GM20431 (cell line): ENCODE results near the gene CEACAM16.
"Not testable (repeated sequence)": the region's sequence is repeated elsewhere in the genome, so short reads cannot be mapped to it uniquely, and the experiment has no call there.

ENCODE experiments used
- in situ Hi-C: fragments of 300-500 bp; cut with MseI, MboI; formaldehyde crosslinking; loops from one replicate; pipeline ENCODE4 v1.15.0; 2020; ENCODE audit warnings: low sequenced_read_pairs; ENCODE audit not compliant: unreplicated experiment

CEACAM16 gene

GRCh38 chr19:44702551-44703176 lies 3.7 kb downstream of the CEACAM16 start:
- in situ Hi-C loops, result no loop called here

GRCh38 chr19:44703336-44704078 lies 4.6 kb downstream of the CEACAM16 start:
- in situ Hi-C loops, result no loop called here

GRCh38 chr19:44704982-44705381 lies 6.0 kb downstream of the CEACAM16 start:
- in situ Hi-C loops, result no loop called here

- in situ Hi-C loops, result no loop called here
These were observed 6.6 kb downstream of the CEACAM16 start for GRCh38 chr19:44705502-44706010.

- in situ Hi-C loops, result no loop called here
These were observed 7.7 kb downstream of the CEACAM16 start for GRCh38 chr19:44706506-44707236.

- in situ Hi-C loops, result no loop called here
These were observed 8.8 kb downstream of the CEACAM16 start for GRCh38 chr19:44707794-44708193.

GRCh38 chr19:44708940-44709339 lies 10.0 kb downstream of the CEACAM16 start:
- in situ Hi-C loops, result no loop called here

- in situ Hi-C loops, result not testable (repeated sequence)
These were observed 10.7 kb downstream of the CEACAM16 start for GRCh38 chr19:44709434-44710266.

- in situ Hi-C loops, result no loop called here
These were observed 11.5 kb downstream of the CEACAM16 start for GRCh38 chr19:44710483-44710882.

GRCh38 chr19:44712864-44713515 lies 14.0 kb downstream of the CEACAM16 start:
- in situ Hi-C loops, result no loop called here

GRCh38 chr19:44714597-44715169 lies 15.7 kb downstream of the CEACAM16 start:
- in situ Hi-C loops, result no loop called here

GRCh38 chr19:44717603-44718002 lies 18.7 kb downstream of the CEACAM16 start:
- in situ Hi-C loops, result no loop called here

GRCh38 chr19:44718441-44719261 lies 19.7 kb downstream of the CEACAM16 start:
- in situ Hi-C loops, result no loop called here

GRCh38 chr19:44719262-44719701 lies 20.3 kb downstream of the CEACAM16 start:
- in situ Hi-C loops, result no loop called here

- in situ Hi-C loops, result loop anchor here (10.0 kb wide), 1 partner anchor 54 kb away; the partner anchor contains the start of gene CBLC
These were observed 21.4 kb downstream of the CEACAM16 start for GRCh38 chr19:44720396-44720795.

- in situ Hi-C loops, result loop anchor here (10.0 kb wide), 1 partner anchor 54 kb away; the partner anchor contains the start of gene CBLC
These were observed 22.0 kb downstream of the CEACAM16 start for GRCh38 chr19:44720945-44721344.

- in situ Hi-C loops, result loop anchor here (10.0 kb wide), 1 partner anchor 53 kb away; the partner anchor contains the start of gene CBLC
These were observed 22.4 kb downstream of the CEACAM16 start for GRCh38 chr19:44721369-44721768.
